Ascending aorta (tissue), 2 donors: ENCODE measurements around the gene ADAMTS14. TPM values are rescaled to one million over a fixed set of nuclear protein-coding genes. Genes with fewer than 3 reads are reported as not detected.

Experiments
- DNase-seq, 2 donors: peaks; one replicate each; pipeline ENCODE4 v3.0.0-alpha.2; 2019; ENCODE audit warnings: low spot score in 2 of 2
- H3K27ac ChIP-seq, 2 donors: fragments of 200-600 bp; sonication (generic); one replicate each; pipeline ENCODE4 v1.5.1; 2016 to 2017; ENCODE audit warnings: mild to moderate bottlenecking in 1 of 2
- H3K27me3 ChIP-seq: fragments of 200-600 bp; sonication (generic); one replicate; pipeline ENCODE4 v1.5.1; 2017
- H3K36me3 ChIP-seq, 2 donors: fragments of 200-600 bp; sonication (generic); one replicate each; pipeline ENCODE4 v1.5.1; 2016
- H3K4me1 ChIP-seq, 2 donors: fragments of 200-600 bp; sonication (generic); one replicate each; pipeline ENCODE4 v1.5.1; 2016 to 2017; ENCODE audit warnings: mild to moderate bottlenecking in 1 of 2
- H3K4me3 ChIP-seq, 2 donors: fragments of 200-600 bp; sonication (generic); one replicate each; pipeline ENCODE4 v1.5.1; 2016 to 2017; ENCODE audit warnings: mild to moderate bottlenecking in 1 of 2
- H3K9me3 ChIP-seq, 2 donors: fragments of 200-600 bp; sonication (generic); one replicate each; pipeline ENCODE4 v1.5.1; 2016
- CTCF ChIP-seq, 3 experiments: fragments of 200-600 bp in 2 of 3; fragments of 450-650 bp in 1 of 3; sonication (generic) in 2 of 3; IDR thresholded peaks; one replicate each; pipeline ENCODE4 v1.5.1; 2016 to 2019; ENCODE audit warnings: antibody characterized with exemption in 3 of 3, mild to moderate bottlenecking in 1 of 3, moderate library complexity in 1 of 3
- intact Hi-C: fragments of 100-400 bp; cut with DNase I; formaldehyde crosslinking; loops from one replicate; pipeline ENCODE4 v1.15.1; 2023
- total RNA-seq: library from RNA; depleted of rRNA; stranded (reverse); fragments of >200 nt; gene quantifications from one replicate; pipeline ENCODE4 v1.1.0, GENCODE V29; 2016

The ADAMTS14 gene
- total RNA-seq, 1 donor from 2014 or later, result 0.32 TPM

- no peaks in the 10 kb centered on the region for H3K4me1 ChIP-seq
- no peaks in the 10 kb centered on the region for H3K27me3 ChIP-seq
- no peaks in the 10 kb centered on the region for H3K36me3 ChIP-seq
- no peaks in the 10 kb centered on the region for H3K9me3 ChIP-seq
- intact Hi-C loops, result no loop called here
- DNase-seq, result no peak
- H3K27ac ChIP-seq, result no peak overlapping the region
- TF ChIP-seq CTCF (IDR thresholded peaks at IDR 0.05), result no peak
- H3K4me3 ChIP-seq, result no peak overlapping the region
These were observed 39.6 kb downstream of the ADAMTS14 start for GRCh38 chr10:70711911-70712310.

- TF ChIP-seq CTCF (IDR thresholded peaks at IDR 0.05), result no peak
- Histone ChIP-seq H3K27ac (no peak overlapping the region), H3K4me3 (no peak overlapping the region), H3K9me3 (no peaks in the 10 kb centered on the region), H3K36me3 (no peaks in the 10 kb centered on the region), H3K27me3 (no peaks in the 10 kb centered on the region), H3K4me1 (no peaks in the 10 kb centered on the region)
- DNase-seq, result no peak
- intact Hi-C loops, result no loop called here
These were observed 41.9 kb downstream of the ADAMTS14 start for GRCh38 chr10:70714245-70714644.

GRCh38 chr10:70714951-70715350, 42.6 kb downstream of the ADAMTS14 start:
- intact Hi-C loops, result no loop called here

GRCh38 chr10:70715853-70716795, 43.8 kb downstream of the ADAMTS14 start:
- no peak for TF ChIP-seq CTCF (IDR thresholded peaks at IDR 0.05)
- H3K27me3 ChIP-seq, result no peaks in the 10 kb centered on the region
- no peak overlapping the region for H3K27ac ChIP-seq
- H3K4me1 ChIP-seq, result no peaks in the 10 kb centered on the region
- no peaks in the 10 kb centered on the region for H3K36me3 ChIP-seq
- intact Hi-C loops, result no loop called here
- H3K9me3 ChIP-seq, result no peaks in the 10 kb centered on the region
- no peak overlapping the region for H3K4me3 ChIP-seq
- no peak for DNase-seq

More at GRCh38 chr10:70714951-70715350, 42.6 kb downstream of the ADAMTS14 start:
- Histone ChIP-seq H3K4me1 (no peaks in the 10 kb centered on the region), H3K36me3 (no peaks in the 10 kb centered on the region), H3K4me3 (no peak overlapping the region), H3K27ac (no peak overlapping the region), H3K27me3 (no peaks in the 10 kb centered on the region), H3K9me3 (no peaks in the 10 kb centered on the region)
- no peak for DNase-seq
- no peak for TF ChIP-seq CTCF (IDR thresholded peaks at IDR 0.05)

DNA sequence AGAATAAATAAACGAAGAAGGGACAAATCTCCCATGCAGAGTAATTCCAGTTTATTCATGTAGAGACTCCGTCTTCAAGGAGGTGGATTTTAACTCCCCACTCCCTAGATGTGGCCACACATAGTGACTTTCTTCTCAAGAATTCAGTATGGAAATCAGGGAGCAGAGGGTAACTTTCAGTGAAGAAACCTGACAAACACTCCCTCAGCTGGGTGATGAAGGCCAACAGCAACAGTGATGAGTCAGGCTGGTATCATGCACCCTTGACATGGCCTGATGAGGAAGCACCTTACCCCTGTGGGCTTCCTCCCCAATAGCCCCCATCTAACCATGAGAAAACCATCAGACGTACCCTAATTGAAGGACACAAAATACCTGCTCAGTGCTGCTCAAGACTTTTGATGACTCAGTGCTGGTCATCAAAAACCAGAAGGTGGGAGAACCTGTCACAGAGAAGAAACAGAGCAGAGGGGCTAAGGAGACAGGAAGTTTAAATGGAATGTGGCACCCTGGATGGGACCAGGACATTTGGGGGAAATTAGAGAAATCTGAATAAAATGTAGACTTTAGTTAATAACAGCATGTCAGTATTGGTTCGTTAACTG, 50.6 kb downstream of the ADAMTS14 start:
- Histone ChIP-seq H3K27ac (no peak overlapping the region), H3K4me1 (no peaks in the 10 kb centered on the region), H3K36me3 (no peaks in the 10 kb centered on the region), H3K27me3 (no peaks in the 10 kb centered on the region), H3K4me3 (no peak overlapping the region), H3K9me3 (no peaks in the 10 kb centered on the region)
- DNase-seq, result no peak
- intact Hi-C loops, result no loop called here
- TF ChIP-seq CTCF (IDR thresholded peaks at IDR 0.05), result no peak
